Upper lobe of left lung (tissue), 6 donors: ENCODE measurements around the gene TENM4. TPM values are rescaled to one million over a fixed set of nuclear protein-coding genes. Genes with fewer than 3 reads are reported as not detected.

Source experiments
- ATAC-seq, 2 donors: fragments of 200-7000 bp; cut with Tn5 transposase; one replicate each; pipeline ENCODE4 v1.9.1; 2022; ENCODE audit warnings: mild to moderate bottlenecking in 2 of 2, moderate library complexity in 2 of 2; ENCODE audit not compliant: low FRiP score in 2 of 2
- DNase-seq, 2 donors: peaks; one replicate each; pipeline ENCODE4 v3.0.0-alpha.2; 2019 to 2020
- H3K27ac ChIP-seq, 4 donors: fragments of 200-600 bp; sonication (generic); one replicate each; pipeline ENCODE4 v1.5.1; 2016 to 2019
- H3K27me3 ChIP-seq, 4 donors: fragments of 200-600 bp; sonication (generic); one replicate each; pipeline ENCODE4 v1.5.1; 2017 to 2019
- H3K36me3 ChIP-seq, 4 donors: fragments of 200-600 bp; sonication (generic); one replicate each; pipeline ENCODE4 v1.5.1; 2016 to 2019
- H3K4me1 ChIP-seq, 4 donors: fragments of 200-600 bp; sonication (generic); one replicate each; pipeline ENCODE4 v1.5.1; 2018 to 2019
- H3K4me3 ChIP-seq, 4 donors: fragments of 200-600 bp; sonication (generic); one replicate each; pipeline ENCODE4 v1.5.1; 2017 to 2019; ENCODE audit warnings: mild to moderate bottlenecking in 2 of 4, moderate library complexity in 1 of 4
- H3K9me3 ChIP-seq, 4 donors: fragments of 200-600 bp; sonication (generic); one replicate each; pipeline ENCODE4 v1.5.1; 2018 to 2019
- CTCF ChIP-seq, 6 experiments: fragments of 450-650 bp in 4 of 6; fragments of 200-600 bp in 2 of 6; sonication (generic) in 2 of 6; IDR thresholded peaks; one replicate each; pipeline ENCODE4 v1.5.1; 2016 to 2019; ENCODE audit warnings: antibody characterized with exemption in 6 of 6
- EP300 ChIP-seq, 4 donors: sonication (generic); formaldehyde crosslinking; IDR thresholded peaks; one replicate each; pipeline ENCODE4 v1.5.1; 2017; ENCODE audit warnings: antibody characterized with exemption in 4 of 4, control low read depth in 2 of 4
- POLR2A ChIP-seq, 4 donors: fragments of 450-650 bp; IDR thresholded peaks; one replicate each; pipeline ENCODE4 v1.5.1; 2016 to 2017; ENCODE audit warnings: antibody characterized with exemption in 4 of 4, mild to moderate bottlenecking in 2 of 4
- POLR2AphosphoS5 ChIP-seq, 2 donors: sonication (generic); formaldehyde crosslinking; IDR thresholded peaks; one replicate each; pipeline ENCODE4 v1.5.1; 2017; ENCODE audit warnings: antibody characterized with exemption in 2 of 2
- WGBS, 2 donors: methylation state at CpG; one replicate each; pipeline ENCODE4 v1.1.5; 2017 to 2018; 5-methylcytosine and 5-hydroxymethylcytosine counted together
- total RNA-seq, 6 donors: library from RNA; depleted of rRNA in 4 of 6; stranded (reverse); fragments of >200 nt in 4 of 6; gene quantifications; one replicate each; pipeline versions ENCODE4 v1.1.0 to v1.2.1, GENCODE V29; 2016 to 2021
- donor health status: DM: no; HTN: no; CAD: no; lungs with moderate emphysema.
- donor health status: DM: no; HTN: yes; CAD: no; lungs with severe emphysema.

Gene TENM4
- total RNA-seq, 6 donors from 2014 or later = 0.11 to 20.0 (median 3.7) TPM

GRCh38 chr11:79025097-79025496, 415.7 kb downstream of the TENM4 start:
- Histone ChIP-seq H3K4me3 (no peak overlapping the region), H3K27me3 (no peaks in the 10 kb centered on the region), H3K27ac (no peak overlapping the region), H3K4me1 (no peaks in the 10 kb centered on the region), H3K36me3 (no peaks in the 10 kb centered on the region), H3K9me3 (no peaks in the 10 kb centered on the region)
- 77 to 90% methylated on average over 3 of the region's 3 CpGs for WGBS, 2 donors
- TF ChIP-seq CTCF (IDR thresholded peaks at IDR 0.05) (no peak), POLR2A (IDR thresholded peaks at IDR 0.05) (no peak), POLR2AphosphoS5 (IDR thresholded peaks at IDR 0.05) (no peak), EP300 (IDR thresholded peaks at IDR 0.05) (no peak)
- ATAC-seq = no peak
- no peak for DNase-seq

GRCh38 chr11:79022265-79022664, 418.6 kb downstream of the TENM4 start:
- H3K4me3 ChIP-seq = no peak overlapping the region
- no peaks in the 10 kb centered on the region for H3K36me3 ChIP-seq
- ATAC-seq (no peak), DNase-seq (no peak)
- no peaks in the 10 kb centered on the region for H3K27me3 ChIP-seq
- TF ChIP-seq POLR2AphosphoS5 (IDR thresholded peaks at IDR 0.05) (no peak), EP300 (IDR thresholded peaks at IDR 0.05) (no peak), CTCF (IDR thresholded peaks at IDR 0.05) (no peak), POLR2A (IDR thresholded peaks at IDR 0.05) (no peak)
- H3K4me1 ChIP-seq = no peaks in the 10 kb centered on the region
- 62 to 79% methylated on average over 5 of the region's 5 CpGs for WGBS, 2 donors
- no peaks in the 10 kb centered on the region for H3K9me3 ChIP-seq
- H3K27ac ChIP-seq = no peak overlapping the region

- no peak overlapping the region for H3K27ac ChIP-seq
- no peaks in the 10 kb centered on the region for H3K9me3 ChIP-seq
- no peak overlapping the region for H3K4me3 ChIP-seq
- ATAC-seq (no peak), DNase-seq (no peak)
- WGBS, 2 donors = 95 to 100% methylated on average over 1 of the region's 1 CpG
- TF ChIP-seq POLR2AphosphoS5 (IDR thresholded peaks at IDR 0.05) (no peak), EP300 (IDR thresholded peaks at IDR 0.05) (no peak), POLR2A (IDR thresholded peaks at IDR 0.05) (no peak), CTCF (IDR thresholded peaks at IDR 0.05) (no peak)
- no peaks in the 10 kb centered on the region for H3K36me3 ChIP-seq
- no peaks in the 10 kb centered on the region for H3K27me3 ChIP-seq
- no peaks in the 10 kb centered on the region for H3K4me1 ChIP-seq
Measured at GRCh38 chr11:79021601-79022000, 419.2 kb downstream of the TENM4 start.

- no peak for DNase-seq
- Histone ChIP-seq H3K4me1 (no peaks in the 10 kb centered on the region), H3K4me3 (no peak overlapping the region), H3K9me3 (no peaks in the 10 kb centered on the region), H3K36me3 (no peaks in the 10 kb centered on the region), H3K27ac (no peak overlapping the region), H3K27me3 (no peaks in the 10 kb centered on the region)
- no peak for ATAC-seq
- 84 to 86% methylated on average over 4 of the region's 4 CpGs for WGBS, 2 donors
- no peak for TF ChIP-seq POLR2A (IDR thresholded peaks at IDR 0.05)
- no peak for TF ChIP-seq EP300 (IDR thresholded peaks at IDR 0.05)
- no peak for TF ChIP-seq CTCF (IDR thresholded peaks at IDR 0.05)
- TF ChIP-seq POLR2AphosphoS5 (IDR thresholded peaks at IDR 0.05) = no peak
Measured at GRCh38 chr11:79019975-79020374, 420.9 kb downstream of the TENM4 start.

GRCh38 chr11:79019277-79019676, 421.6 kb downstream of the TENM4 start:
- ATAC-seq = no peak
- H3K4me1 ChIP-seq = no peaks in the 10 kb centered on the region
- no peaks in the 10 kb centered on the region for H3K27me3 ChIP-seq

More at GRCh38 chr11:79019277-79019676, 421.6 kb downstream of the TENM4 start:
- TF ChIP-seq CTCF (IDR thresholded peaks at IDR 0.05) = no peak
- no peak for TF ChIP-seq POLR2AphosphoS5 (IDR thresholded peaks at IDR 0.05)
- TF ChIP-seq POLR2A (IDR thresholded peaks at IDR 0.05) = no peak
- TF ChIP-seq EP300 (IDR thresholded peaks at IDR 0.05) = no peak
- DNase-seq = no peak
- Histone ChIP-seq H3K36me3 (no peaks in the 10 kb centered on the region), H3K4me3 (no peak overlapping the region), H3K27ac (no peak overlapping the region), H3K9me3 (no peaks in the 10 kb centered on the region)
